Caco-2 (cell line): ENCODE data around the gene DENND2C. TPM values are rescaled to one million over a fixed set of nuclear protein-coding genes. Genes with fewer than 3 reads are reported as not detected.

Source experiments
- BruUV-seq: library from RNA; stranded (reverse); fragments of 400-500 nt; replicated peaks from 2 replicates; lab custom pipeline; 2021; lab: Mats Ljungman, UMichigan
- CTCF ChIA-PET: fragments of 300-600 bp; sonication (Branson Sonifier 250); formaldehyde crosslinking; loops from one replicate; lab custom pipeline; 2022; ENCODE audit warnings: antibody characterized with exemption; lab: Charles Lee
- POLR2A ChIA-PET: fragments of 300-600 bp; sonication (Branson Sonifier 250); formaldehyde crosslinking; loops from one replicate; lab custom pipeline; 2022; ENCODE audit warnings: antibody characterized with exemption; lab: Charles Lee
- DNase-seq, 2 experiments: peaks; one replicate each; pipeline versions ENCODE4 v3.0.0 to v3.0.0-alpha.2; 2020 to 2022
- H3K27me3 ChIP-seq: replicated peaks from 2 replicates; pipeline ENCODE4 v1.6.0; 2011; ENCODE audit warnings: low read length; ENCODE audit not compliant: control insufficient read depth, insufficient read depth
- H3K36me3 ChIP-seq: 2 replicates; pipeline ENCODE4 v1.5.1; 2011; ENCODE audit warnings: low read length; ENCODE audit not compliant: control insufficient read depth, insufficient read depth
- H3K4me1 ChIP-seq: fragments of 250-450 bp; sonication (Bioruptor Pico); 2 replicates; pipeline ENCODE4 v1.5.1; 2020; ENCODE audit warnings: mild to moderate bottlenecking
- H3K4me3 ChIP-seq: 2 replicates; pipeline ENCODE4 v1.5.1; 2011; ENCODE audit warnings: low read depth, mild to moderate bottlenecking, control low read depth, low read length
- H3K9me3 ChIP-seq: fragments of 250-450 bp; sonication (Bioruptor Pico); 2 replicates; pipeline ENCODE4 v1.5.1; 2020; ENCODE audit warnings: mild to moderate bottlenecking, moderate library complexity
- H3K27ac Mint-ChIP-seq: one replicate; pipeline ENCODE4 v1.8.0; 2022; ENCODE audit warnings: mixed read lengths; ENCODE audit not compliant: unreplicated experiment
- H3K27me3 Mint-ChIP-seq: one replicate; pipeline ENCODE4 v1.8.0; 2022; ENCODE audit warnings: mixed read lengths; ENCODE audit not compliant: insufficient read depth, unreplicated experiment
- H3K36me3 Mint-ChIP-seq: one replicate; pipeline ENCODE4 v1.8.0; 2022; ENCODE audit warnings: mild to moderate bottlenecking, mixed read lengths; ENCODE audit not compliant: insufficient read depth, unreplicated experiment
- H3K4me1 Mint-ChIP-seq: one replicate; pipeline ENCODE4 v1.8.0; 2022; ENCODE audit warnings: low read depth, mixed read lengths; ENCODE audit not compliant: unreplicated experiment
- H3K4me3 Mint-ChIP-seq: one replicate; pipeline ENCODE4 v1.8.0; 2022; ENCODE audit warnings: mild to moderate bottlenecking, moderate library complexity, mixed read lengths; ENCODE audit not compliant: unreplicated experiment
- H3K9me3 Mint-ChIP-seq: one replicate; pipeline ENCODE4 v1.8.0; 2022; ENCODE audit warnings: mixed read lengths; ENCODE audit not compliant: unreplicated experiment
- intact Hi-C: fragments of 100-400 bp; cut with micrococcal nuclease; formaldehyde crosslinking; loops from one replicate; pipeline ENCODE4 v1.10.0; 2022; ENCODE audit not compliant: unreplicated experiment
- total RNA-seq: library from RNA; stranded (reverse); gene quantifications from 2 replicates; pipeline ENCODE4 v1.2.3, GENCODE V29; 2022
- TF ChIP-seq, protein P1 (sequence below), 2 experiments: fragments of 200-600 bp in 1 of 2; IDR thresholded peaks; 1 replicate in 1 of 2; 2 replicates in 1 of 2; pipeline versions ENCODE4 v1.5.1 to v1.8.0; 2011 to 2022; ENCODE audit warnings: antibody characterized with exemption in 1 of 2, control low read depth in 1 of 2, inconsistent platforms in 1 of 2, low read depth in 1 of 2, low read length in 1 of 2, mild to moderate bottlenecking in 1 of 2, moderate library complexity in 1 of 2; ENCODE audit not compliant: insufficient read depth in 1 of 2, severe bottlenecking in 1 of 2, unreplicated experiment in 1 of 2

The DENND2C gene
- total RNA-seq, 1 experiment from 2014 or later, result 1.1 TPM

DNA sequence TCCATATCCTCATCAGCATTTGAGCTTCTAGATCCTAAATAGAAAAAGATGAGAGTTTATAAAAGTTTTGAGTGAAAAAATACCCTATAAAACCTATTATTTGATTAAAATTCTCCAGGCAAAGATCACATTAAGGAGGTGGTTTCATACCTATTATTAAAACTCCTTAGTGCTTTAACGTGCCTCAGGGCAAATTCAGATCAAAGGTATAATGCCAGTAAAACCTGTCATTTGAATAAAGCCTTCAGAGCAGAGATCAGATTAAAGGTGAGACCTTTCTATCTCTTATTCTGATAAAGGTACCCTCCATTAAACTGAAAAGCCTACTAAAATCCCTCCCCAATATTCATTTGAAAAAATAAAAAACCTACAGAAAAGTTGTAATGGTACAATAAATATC is 124.5 kb downstream of the DENND2C start:
- H3K27ac Mint-ChIP-seq, result no peak overlapping the region
- ChIA-PET CTCF (no interaction called here), POLR2A (no interaction called here)
- Histone ChIP-seq H3K4me3 (no peak overlapping the region), H3K36me3 (no peaks in the 10 kb centered on the region), H3K27me3 (no peaks in the 10 kb centered on the region), H3K4me1 (peaks cover 7% of the 10 kb centered on the region; the same call in 1 of the 2 replicates), H3K9me3 (no peaks in the 10 kb centered on the region)
- intact Hi-C loops, result no loop called here
- H3K4me1 Mint-ChIP-seq, result peaks cover 19% of the 10 kb centered on the region
- DNase-seq, result no peak
- H3K27me3 Mint-ChIP-seq, result no peaks in the 10 kb centered on the region
- no peak overlapping the region for H3K4me3 Mint-ChIP-seq
- no TSS peak for BruUV-seq
- TF ChIP-seq, protein P1, sequence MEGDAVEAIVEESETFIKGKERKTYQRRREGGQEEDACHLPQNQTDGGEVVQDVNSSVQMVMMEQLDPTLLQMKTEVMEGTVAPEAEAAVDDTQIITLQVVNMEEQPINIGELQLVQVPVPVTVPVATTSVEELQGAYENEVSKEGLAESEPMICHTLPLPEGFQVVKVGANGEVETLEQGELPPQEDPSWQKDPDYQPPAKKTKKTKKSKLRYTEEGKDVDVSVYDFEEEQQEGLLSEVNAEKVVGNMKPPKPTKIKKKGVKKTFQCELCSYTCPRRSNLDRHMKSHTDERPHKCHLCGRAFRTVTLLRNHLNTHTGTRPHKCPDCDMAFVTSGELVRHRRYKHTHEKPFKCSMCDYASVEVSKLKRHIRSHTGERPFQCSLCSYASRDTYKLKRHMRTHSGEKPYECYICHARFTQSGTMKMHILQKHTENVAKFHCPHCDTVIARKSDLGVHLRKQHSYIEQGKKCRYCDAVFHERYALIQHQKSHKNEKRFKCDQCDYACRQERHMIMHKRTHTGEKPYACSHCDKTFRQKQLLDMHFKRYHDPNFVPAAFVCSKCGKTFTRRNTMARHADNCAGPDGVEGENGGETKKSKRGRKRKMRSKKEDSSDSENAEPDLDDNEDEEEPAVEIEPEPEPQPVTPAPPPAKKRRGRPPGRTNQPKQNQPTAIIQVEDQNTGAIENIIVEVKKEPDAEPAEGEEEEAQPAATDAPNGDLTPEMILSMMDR (IDR thresholded peaks at IDR 0.05; ENCODE audit: insufficient read depth in 1 of 2, low read depth in 1 of 2, low read length in 1 of 2, severe bottlenecking in 1 of 2, unreplicated experiment in 1 of 2), result no peak
- no peaks in the 10 kb centered on the region for H3K36me3 Mint-ChIP-seq
- H3K9me3 Mint-ChIP-seq, result no peaks in the 10 kb centered on the region

DNA sequence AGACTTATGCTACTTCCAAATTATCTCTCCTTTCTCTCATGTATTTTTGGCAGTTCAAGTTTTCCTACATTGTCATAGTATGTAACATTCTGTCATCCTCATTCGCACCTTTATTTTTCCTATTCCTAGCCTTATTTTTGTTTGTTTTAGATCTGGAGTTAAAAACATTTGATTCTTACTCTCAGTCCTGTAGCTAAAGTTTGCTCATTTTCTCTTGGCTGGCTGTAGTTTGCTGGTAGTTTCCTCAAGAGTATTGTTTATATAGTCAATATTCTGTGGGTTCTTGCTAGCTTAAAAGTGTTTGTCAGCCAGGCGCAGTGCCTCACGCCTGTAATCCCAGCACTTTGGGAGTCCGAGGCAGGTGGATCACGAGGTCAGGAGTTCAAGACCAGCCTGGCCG is 129.0 kb downstream of the DENND2C start:
- Histone ChIP-seq H3K9me3 (no peaks in the 10 kb centered on the region), H3K4me3 (no peak overlapping the region), H3K4me1 (peaks cover 21% of the 10 kb centered on the region), H3K36me3 (no peaks in the 10 kb centered on the region), H3K27me3 (no peaks in the 10 kb centered on the region)
- ChIA-PET POLR2A (no interaction called here), CTCF (no interaction called here)
- TF ChIP-seq, protein P1 (IDR thresholded peaks at IDR 0.05; ENCODE audit: insufficient read depth in 1 of 2, low read depth in 1 of 2, low read length in 1 of 2, severe bottlenecking in 1 of 2, unreplicated experiment in 1 of 2), result no peak
- intact Hi-C loops, result no loop called here
- BruUV-seq, result no TSS peak
- no peaks in the 10 kb centered on the region for H3K27me3 Mint-ChIP-seq
- DNase-seq, result no peak
- H3K36me3 Mint-ChIP-seq, result no peaks in the 10 kb centered on the region
- no peaks in the 10 kb centered on the region for H3K9me3 Mint-ChIP-seq
- peaks cover 14% of the 10 kb centered on the region for H3K4me1 Mint-ChIP-seq
- H3K4me3 Mint-ChIP-seq, result peak overlapping the region; percentile 4
- no peak overlapping the region for H3K27ac Mint-ChIP-seq

DNA sequence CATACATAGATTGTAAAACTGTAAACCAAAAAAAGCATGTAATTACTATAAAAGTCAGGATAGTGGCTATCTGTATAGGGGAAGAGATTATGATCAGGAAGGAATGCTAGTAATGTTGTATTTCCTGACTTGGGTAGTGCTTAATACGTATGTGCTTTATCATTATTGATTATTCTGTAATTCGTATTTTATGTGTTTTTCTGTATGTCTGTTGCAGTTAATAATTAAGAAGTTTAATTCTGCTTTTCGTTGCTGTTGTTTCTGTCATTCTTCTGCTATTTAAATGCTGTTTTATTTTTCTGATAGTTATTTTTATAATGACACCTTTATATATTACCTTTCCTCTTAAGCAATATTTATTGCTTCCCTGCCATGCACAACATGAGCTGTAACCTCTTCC is 129.6 kb downstream of the DENND2C start:
- TF ChIP-seq, protein P1 (IDR thresholded peaks at IDR 0.05; ENCODE audit: insufficient read depth in 1 of 2, low read depth in 1 of 2, low read length in 1 of 2, severe bottlenecking in 1 of 2, unreplicated experiment in 1 of 2), result no peak
- Histone ChIP-seq H3K27me3 (no peaks in the 10 kb centered on the region), H3K36me3 (no peaks in the 10 kb centered on the region), H3K4me1 (peaks cover 27% of the 10 kb centered on the region), H3K4me3 (no peak overlapping the region), H3K9me3 (no peaks in the 10 kb centered on the region)
- no peaks in the 10 kb centered on the region for H3K36me3 Mint-ChIP-seq
- CTCF ChIA-PET, result no interaction called here
- intact Hi-C loops, result no loop called here
- H3K27ac Mint-ChIP-seq, result no peak overlapping the region
- POLR2A ChIA-PET, result no interaction called here
- no peaks in the 10 kb centered on the region for H3K9me3 Mint-ChIP-seq
- DNase-seq, result no peak
- BruUV-seq, result no TSS peak
- no peak overlapping the region for H3K4me3 Mint-ChIP-seq
- H3K4me1 Mint-ChIP-seq, result peaks cover 9% of the 10 kb centered on the region
- no peaks in the 10 kb centered on the region for H3K27me3 Mint-ChIP-seq
